GM23338 (cell line): ENCODE measurements around the gene STK32C. TPM values are rescaled to one million over a fixed set of nuclear protein-coding genes. Genes with fewer than 3 reads are reported as not detected.

Experiments
- ATAC-seq: fragments of 200-7000 bp; cut with Tn5 transposase; 3 replicates; pipeline ENCODE4 v1.9.1; 2020
- DNase-seq: peaks from one replicate; pipeline ENCODE4 v3.0.0-alpha.2; 2015; ENCODE audit warnings: low spot score
- H2AFZ ChIP-seq: fragments of 200-600 bp; sonication (generic); 2 replicates; pipeline ENCODE4 v1.8.0; 2016; ENCODE audit warnings: antibody characterized with exemption, mild to moderate bottlenecking, moderate library complexity
- H3F3A ChIP-seq: fragments of 200-600 bp; sonication (generic); replicated peaks from 2 replicates; pipeline ENCODE4 v1.8.0; 2017; ENCODE audit warnings: antibody characterized with exemption, mixed run types, low read depth
- H3K27ac ChIP-seq: fragments of 200-600 bp; sonication (generic); 2 replicates; pipeline ENCODE4 v1.6.1; 2016; ENCODE audit warnings: low read depth
- H3K27me3 ChIP-seq: fragments of 200-600 bp; sonication (generic); 2 replicates; pipeline ENCODE4 v1.8.0; 2016; ENCODE audit warnings: mild to moderate bottlenecking, mixed run types, moderate library complexity; ENCODE audit not compliant: insufficient read depth
- H3K36me3 ChIP-seq: fragments of 200-600 bp; sonication (generic); 2 replicates; pipeline ENCODE4 v1.8.0; 2016; ENCODE audit warnings: mild to moderate bottlenecking; ENCODE audit not compliant: insufficient read depth
- H3K4me1 ChIP-seq: fragments of 200-600 bp; sonication (generic); 2 replicates; pipeline ENCODE4 v1.8.0; 2016; ENCODE audit warnings: mild to moderate bottlenecking, moderate library complexity; ENCODE audit not compliant: insufficient read depth
- H3K4me2 ChIP-seq: fragments of 200-600 bp; sonication (generic); 2 replicates; pipeline ENCODE4 v1.7.1; 2017; ENCODE audit warnings: mixed run types
- H3K4me3 ChIP-seq: fragments of 200-600 bp; sonication (generic); 2 replicates; pipeline ENCODE4 v1.6.1; 2016; ENCODE audit warnings: mixed run types
- H3K79me2 ChIP-seq: fragments of 200-600 bp; sonication (generic); replicated peaks from 2 replicates; pipeline ENCODE4 v1.8.0; 2017; ENCODE audit warnings: mild to moderate bottlenecking; ENCODE audit not compliant: insufficient read depth
- H3K9me2 ChIP-seq: fragments of 200-600 bp; sonication (generic); 2 replicates; pipeline ENCODE4 v1.8.0; 2017; ENCODE audit not compliant: insufficient read depth
- H4K20me1 ChIP-seq: fragments of 200-600 bp; sonication (generic); replicated peaks from 2 replicates; pipeline ENCODE4 v1.8.0; 2017; ENCODE audit warnings: mild to moderate bottlenecking; ENCODE audit not compliant: insufficient read depth
- H3K27ac Mint-ChIP-seq: 2 replicates; pipeline ENCODE4 v1.8.0; 2020; ENCODE audit warnings: inconsistent platforms, mild to moderate bottlenecking, moderate library complexity, mixed read lengths
- H3K27me3 Mint-ChIP-seq: 3 replicates; pipeline ENCODE4 v1.8.0; 2022; ENCODE audit warnings: low read depth, mild to moderate bottlenecking, moderate library complexity, mixed read lengths, inconsistent platforms; ENCODE audit not compliant: insufficient read depth, poor library complexity
- H3K36me3 Mint-ChIP-seq: 3 replicates; pipeline ENCODE4 v1.8.0; 2021; ENCODE audit warnings: low read depth, mild to moderate bottlenecking, inconsistent platforms, moderate library complexity, mixed read lengths
- H3K4me1 Mint-ChIP-seq: 3 replicates; pipeline ENCODE4 v1.8.0; 2020; ENCODE audit warnings: mild to moderate bottlenecking, inconsistent platforms, mixed read lengths
- H3K4me3 Mint-ChIP-seq: 3 replicates; pipeline ENCODE4 v1.8.0; 2021; ENCODE audit warnings: moderate library complexity, mild to moderate bottlenecking, inconsistent platforms, mixed read lengths
- H3K9me3 Mint-ChIP-seq: 3 replicates; pipeline ENCODE4 v1.8.0; 2020; ENCODE audit warnings: moderate library complexity, mild to moderate bottlenecking, inconsistent platforms, mixed read lengths
- CREB1 ChIP-seq: fragments of 250-450 bp; sonication (Bioruptor Pico); IDR thresholded peaks from 2 replicates; pipeline ENCODE4 v1.5.0; 2020; ENCODE audit warnings: low read depth, mild to moderate bottlenecking, moderate library complexity
- EZH2 ChIP-seq: fragments of 200-600 bp; sonication (generic); IDR thresholded peaks from one replicate; pipeline ENCODE4 v1.8.0; 2017; ENCODE audit warnings: antibody characterized with exemption, mild to moderate bottlenecking, low read depth; ENCODE audit not compliant: unreplicated experiment
- EZH2phosphoT487 ChIP-seq: fragments of 200-600 bp; sonication (generic); IDR thresholded peaks from one replicate; pipeline ENCODE4 v1.8.1; 2018; ENCODE audit warnings: antibody characterized with exemption; ENCODE audit not compliant: unreplicated experiment
- JUNB ChIP-seq: IDR thresholded peaks from one replicate; pipeline ENCODE4 v1.6.1; 2016; ENCODE audit warnings: antibody characterized with exemption; ENCODE audit not compliant: unreplicated experiment
- NANOG ChIP-seq: IDR thresholded peaks from 2 replicates; pipeline ENCODE4 v1.6.1; 2016; ENCODE audit warnings: antibody characterized with exemption, borderline replicate concordance
- POLR2AphosphoS5 ChIP-seq: IDR thresholded peaks from 2 replicates; pipeline ENCODE4 v1.6.1; 2016; ENCODE audit warnings: antibody characterized with exemption, low read depth
- STAT1 ChIP-seq: IDR thresholded peaks from one replicate; pipeline ENCODE4 v1.6.1; 2016; ENCODE audit warnings: antibody characterized with exemption; ENCODE audit not compliant: unreplicated experiment
- ZNF114 ChIP-seq: fragments of 250-450 bp; sonication (Bioruptor Pico); IDR thresholded peaks from 2 replicates; pipeline ENCODE4 v1.5.0; 2020; ENCODE audit warnings: mild to moderate bottlenecking, moderate library complexity
- ZNF331 ChIP-seq: fragments of 250-450 bp; sonication (Bioruptor Pico); IDR thresholded peaks from 2 replicates; pipeline ENCODE4 v1.5.0; 2020; ENCODE audit warnings: low read depth, mild to moderate bottlenecking, moderate library complexity
- polyA plus RNA-seq: library from polyadenylated mRNA; unstranded; fragments of >200 nt; fragmentation: Nextera tagmentation; extraction: Ambion mirVana; gene quantifications from 2 replicates; pipeline ENCODE4 v1.2.1, GENCODE V29; 2016
- total RNA-seq: library from RNA; depleted of rRNA; stranded (reverse); fragments of >200 nt; shearing (Covaris generic); gene quantifications from 2 replicates; pipeline ENCODE4 v1.2.3, GENCODE V29; 2014
- TF ChIP-seq, protein P1 (sequence below): IDR thresholded peaks from one replicate; pipeline ENCODE4 v1.6.1; 2018; ENCODE audit warnings: antibody characterized with exemption; ENCODE audit not compliant: unreplicated experiment
- TF ChIP-seq, protein P2 (sequence below), 2 experiments: fragments of 200-600 bp in 1 of 2; sonication (generic) in 1 of 2; conservative IDR thresholded peaks; 2 replicates each; pipeline versions ENCODE4 v1.5.1 to v1.6.1; 2016 to 2017; ENCODE audit warnings: antibody characterized with exemption in 2 of 2, low read depth in 2 of 2, mild to moderate bottlenecking in 2 of 2, moderate library complexity in 1 of 2
- TF ChIP-seq, protein P3 (sequence below): fragments of 250-450 bp; sonication (Bioruptor Pico); IDR thresholded peaks from 2 replicates; pipeline ENCODE4 v1.5.0; 2020; ENCODE audit warnings: mild to moderate bottlenecking, moderate library complexity
- TF ChIP-seq, protein P4 (sequence below): IDR thresholded peaks from 2 replicates; pipeline ENCODE4 v1.6.1; 2016; ENCODE audit warnings: antibody characterized with exemption

Gene STK32C
- total and polyA plus RNA-seq, 2 experiments from 2014 or later = 10.2 to 20.5 TPM

DNA sequence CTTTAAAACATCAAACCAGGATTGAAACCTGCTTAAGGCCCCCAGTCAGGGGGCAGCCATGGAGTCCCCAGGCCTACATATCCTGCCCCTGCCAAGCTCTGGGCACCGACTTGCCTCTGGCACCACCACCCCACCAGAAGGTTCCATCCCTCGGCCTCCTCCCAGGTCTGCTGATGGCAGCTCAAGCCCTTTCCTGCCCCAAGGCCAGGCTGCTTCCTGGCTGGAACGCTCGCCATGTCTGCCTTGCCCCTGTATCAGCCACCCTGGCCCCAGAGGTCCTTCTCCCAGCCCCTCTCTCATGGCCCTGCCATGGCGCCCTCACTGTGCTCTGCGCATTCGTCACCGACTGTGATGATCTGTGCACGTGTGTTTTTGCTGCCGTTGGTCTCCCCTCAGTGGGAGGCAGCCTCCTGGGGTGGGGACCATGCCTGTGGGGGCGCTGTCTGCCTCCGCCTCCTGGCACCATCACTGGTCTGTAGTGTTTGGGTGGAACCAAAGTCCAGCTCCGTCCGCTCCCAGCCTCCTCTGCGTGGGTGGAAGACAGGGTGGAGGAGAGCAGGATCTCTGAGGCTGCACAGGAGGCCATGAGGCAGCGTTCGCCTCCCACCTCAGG, 117.8 kb downstream of the STK32C start:
- peaks cover 32% of the 10 kb centered on the region for H3K27me3 Mint-ChIP-seq
- no peak overlapping the region for H3K27ac ChIP-seq
- H3K79me2 ChIP-seq = no peaks in the 10 kb centered on the region
- no peaks in the 10 kb centered on the region for H3K36me3 ChIP-seq
- H3K4me3 Mint-ChIP-seq = no peak overlapping the region
- DNase-seq (no peak), ATAC-seq (no peak)
- no peak overlapping the region for H3K27ac Mint-ChIP-seq
- TF ChIP-seq JUNB = no peak
- TF ChIP-seq, protein P1, sequence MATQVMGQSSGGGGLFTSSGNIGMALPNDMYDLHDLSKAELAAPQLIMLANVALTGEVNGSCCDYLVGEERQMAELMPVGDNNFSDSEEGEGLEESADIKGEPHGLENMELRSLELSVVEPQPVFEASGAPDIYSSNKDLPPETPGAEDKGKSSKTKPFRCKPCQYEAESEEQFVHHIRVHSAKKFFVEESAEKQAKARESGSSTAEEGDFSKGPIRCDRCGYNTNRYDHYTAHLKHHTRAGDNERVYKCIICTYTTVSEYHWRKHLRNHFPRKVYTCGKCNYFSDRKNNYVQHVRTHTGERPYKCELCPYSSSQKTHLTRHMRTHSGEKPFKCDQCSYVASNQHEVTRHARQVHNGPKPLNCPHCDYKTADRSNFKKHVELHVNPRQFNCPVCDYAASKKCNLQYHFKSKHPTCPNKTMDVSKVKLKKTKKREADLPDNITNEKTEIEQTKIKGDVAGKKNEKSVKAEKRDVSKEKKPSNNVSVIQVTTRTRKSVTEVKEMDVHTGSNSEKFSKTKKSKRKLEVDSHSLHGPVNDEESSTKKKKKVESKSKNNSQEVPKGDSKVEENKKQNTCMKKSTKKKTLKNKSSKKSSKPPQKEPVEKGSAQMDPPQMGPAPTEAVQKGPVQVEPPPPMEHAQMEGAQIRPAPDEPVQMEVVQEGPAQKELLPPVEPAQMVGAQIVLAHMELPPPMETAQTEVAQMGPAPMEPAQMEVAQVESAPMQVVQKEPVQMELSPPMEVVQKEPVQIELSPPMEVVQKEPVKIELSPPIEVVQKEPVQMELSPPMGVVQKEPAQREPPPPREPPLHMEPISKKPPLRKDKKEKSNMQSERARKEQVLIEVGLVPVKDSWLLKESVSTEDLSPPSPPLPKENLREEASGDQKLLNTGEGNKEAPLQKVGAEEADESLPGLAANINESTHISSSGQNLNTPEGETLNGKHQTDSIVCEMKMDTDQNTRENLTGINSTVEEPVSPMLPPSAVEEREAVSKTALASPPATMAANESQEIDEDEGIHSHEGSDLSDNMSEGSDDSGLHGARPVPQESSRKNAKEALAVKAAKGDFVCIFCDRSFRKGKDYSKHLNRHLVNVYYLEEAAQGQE = no peak
- no peak for TF ChIP-seq EZH2phosphoT487
- TF ChIP-seq, protein P2, sequence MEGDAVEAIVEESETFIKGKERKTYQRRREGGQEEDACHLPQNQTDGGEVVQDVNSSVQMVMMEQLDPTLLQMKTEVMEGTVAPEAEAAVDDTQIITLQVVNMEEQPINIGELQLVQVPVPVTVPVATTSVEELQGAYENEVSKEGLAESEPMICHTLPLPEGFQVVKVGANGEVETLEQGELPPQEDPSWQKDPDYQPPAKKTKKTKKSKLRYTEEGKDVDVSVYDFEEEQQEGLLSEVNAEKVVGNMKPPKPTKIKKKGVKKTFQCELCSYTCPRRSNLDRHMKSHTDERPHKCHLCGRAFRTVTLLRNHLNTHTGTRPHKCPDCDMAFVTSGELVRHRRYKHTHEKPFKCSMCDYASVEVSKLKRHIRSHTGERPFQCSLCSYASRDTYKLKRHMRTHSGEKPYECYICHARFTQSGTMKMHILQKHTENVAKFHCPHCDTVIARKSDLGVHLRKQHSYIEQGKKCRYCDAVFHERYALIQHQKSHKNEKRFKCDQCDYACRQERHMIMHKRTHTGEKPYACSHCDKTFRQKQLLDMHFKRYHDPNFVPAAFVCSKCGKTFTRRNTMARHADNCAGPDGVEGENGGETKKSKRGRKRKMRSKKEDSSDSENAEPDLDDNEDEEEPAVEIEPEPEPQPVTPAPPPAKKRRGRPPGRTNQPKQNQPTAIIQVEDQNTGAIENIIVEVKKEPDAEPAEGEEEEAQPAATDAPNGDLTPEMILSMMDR (conservative IDR thresholded peaks at IDR 0.05; ENCODE audit: low read depth in 2 of 2) = no peak
- TF ChIP-seq, protein P3, sequence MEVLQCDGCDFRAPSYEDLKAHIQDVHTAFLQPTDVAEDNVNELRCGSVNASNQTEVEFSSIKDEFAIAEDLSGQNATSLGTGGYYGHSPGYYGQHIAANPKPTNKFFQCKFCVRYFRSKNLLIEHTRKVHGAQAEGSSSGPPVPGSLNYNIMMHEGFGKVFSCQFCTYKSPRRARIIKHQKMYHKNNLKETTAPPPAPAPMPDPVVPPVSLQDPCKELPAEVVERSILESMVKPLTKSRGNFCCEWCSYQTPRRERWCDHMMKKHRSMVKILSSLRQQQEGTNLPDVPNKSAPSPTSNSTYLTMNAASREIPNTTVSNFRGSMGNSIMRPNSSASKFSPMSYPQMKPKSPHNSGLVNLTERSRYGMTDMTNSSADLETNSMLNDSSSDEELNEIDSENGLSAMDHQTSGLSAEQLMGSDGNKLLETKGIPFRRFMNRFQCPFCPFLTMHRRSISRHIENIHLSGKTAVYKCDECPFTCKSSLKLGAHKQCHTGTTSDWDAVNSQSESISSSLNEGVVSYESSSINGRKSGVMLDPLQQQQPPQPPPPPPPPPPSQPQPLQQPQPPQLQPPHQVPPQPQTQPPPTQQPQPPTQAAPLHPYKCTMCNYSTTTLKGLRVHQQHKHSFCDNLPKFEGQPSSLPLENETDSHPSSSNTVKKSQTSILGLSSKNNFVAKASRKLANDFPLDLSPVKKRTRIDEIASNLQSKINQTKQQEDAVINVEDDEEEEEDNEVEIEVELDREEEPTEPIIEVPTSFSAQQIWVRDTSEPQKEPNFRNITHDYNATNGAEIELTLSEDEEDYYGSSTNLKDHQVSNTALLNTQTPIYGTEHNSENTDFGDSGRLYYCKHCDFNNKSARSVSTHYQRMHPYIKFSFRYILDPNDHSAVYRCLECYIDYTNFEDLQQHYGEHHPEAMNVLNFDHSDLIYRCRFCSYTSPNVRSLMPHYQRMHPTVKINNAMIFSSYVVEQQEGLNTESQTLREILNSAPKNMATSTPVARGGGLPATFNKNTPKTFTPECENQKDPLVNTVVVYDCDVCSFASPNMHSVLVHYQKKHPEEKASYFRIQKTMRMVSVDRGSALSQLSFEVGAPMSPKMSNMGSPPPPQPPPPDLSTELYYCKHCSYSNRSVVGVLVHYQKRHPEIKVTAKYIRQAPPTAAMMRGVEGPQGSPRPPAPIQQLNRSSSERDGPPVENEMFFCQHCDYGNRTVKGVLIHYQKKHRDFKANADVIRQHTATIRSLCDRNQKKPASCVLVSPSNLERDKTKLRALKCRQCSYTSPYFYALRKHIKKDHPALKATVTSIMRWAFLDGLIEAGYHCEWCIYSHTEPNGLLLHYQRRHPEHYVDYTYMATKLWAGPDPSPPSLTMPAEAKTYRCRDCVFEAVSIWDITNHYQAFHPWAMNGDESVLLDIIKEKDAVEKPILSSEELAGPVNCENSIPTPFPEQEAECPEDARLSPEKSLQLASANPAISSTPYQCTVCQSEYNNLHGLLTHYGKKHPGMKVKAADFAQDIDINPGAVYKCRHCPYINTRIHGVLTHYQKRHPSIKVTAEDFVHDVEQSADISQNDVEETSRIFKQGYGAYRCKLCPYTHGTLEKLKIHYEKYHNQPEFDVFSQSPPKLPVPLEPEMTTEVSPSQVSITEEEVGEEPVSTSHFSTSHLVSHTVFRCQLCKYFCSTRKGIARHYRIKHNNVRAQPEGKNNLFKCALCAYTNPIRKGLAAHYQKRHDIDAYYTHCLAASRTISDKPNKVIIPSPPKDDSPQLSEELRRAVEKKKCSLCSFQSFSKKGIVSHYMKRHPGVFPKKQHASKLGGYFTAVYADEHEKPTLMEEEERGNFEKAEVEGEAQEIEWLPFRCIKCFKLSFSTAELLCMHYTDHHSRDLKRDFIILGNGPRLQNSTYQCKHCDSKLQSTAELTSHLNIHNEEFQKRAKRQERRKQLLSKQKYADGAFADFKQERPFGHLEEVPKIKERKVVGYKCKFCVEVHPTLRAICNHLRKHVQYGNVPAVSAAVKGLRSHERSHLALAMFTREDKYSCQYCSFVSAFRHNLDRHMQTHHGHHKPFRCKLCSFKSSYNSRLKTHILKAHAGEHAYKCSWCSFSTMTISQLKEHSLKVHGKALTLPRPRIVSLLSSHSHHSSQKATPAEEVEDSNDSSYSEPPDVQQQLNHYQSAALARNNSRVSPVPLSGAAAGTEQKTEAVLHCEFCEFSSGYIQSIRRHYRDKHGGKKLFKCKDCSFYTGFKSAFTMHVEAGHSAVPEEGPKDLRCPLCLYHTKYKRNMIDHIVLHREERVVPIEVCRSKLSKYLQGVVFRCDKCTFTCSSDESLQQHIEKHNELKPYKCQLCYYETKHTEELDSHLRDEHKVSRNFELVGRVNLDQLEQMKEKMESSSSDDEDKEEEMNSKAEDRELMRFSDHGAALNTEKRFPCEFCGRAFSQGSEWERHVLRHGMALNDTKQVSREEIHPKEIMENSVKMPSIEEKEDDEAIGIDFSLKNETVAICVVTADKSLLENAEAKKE (CRISPR knock-in tag) = no peak
- TF ChIP-seq POLR2AphosphoS5 = no peak
- no peak for TF ChIP-seq EZH2
- TF ChIP-seq ZNF331 = no peak
- TF ChIP-seq NANOG = no peak
- no peak for TF ChIP-seq CREB1
- TF ChIP-seq, protein P4, sequence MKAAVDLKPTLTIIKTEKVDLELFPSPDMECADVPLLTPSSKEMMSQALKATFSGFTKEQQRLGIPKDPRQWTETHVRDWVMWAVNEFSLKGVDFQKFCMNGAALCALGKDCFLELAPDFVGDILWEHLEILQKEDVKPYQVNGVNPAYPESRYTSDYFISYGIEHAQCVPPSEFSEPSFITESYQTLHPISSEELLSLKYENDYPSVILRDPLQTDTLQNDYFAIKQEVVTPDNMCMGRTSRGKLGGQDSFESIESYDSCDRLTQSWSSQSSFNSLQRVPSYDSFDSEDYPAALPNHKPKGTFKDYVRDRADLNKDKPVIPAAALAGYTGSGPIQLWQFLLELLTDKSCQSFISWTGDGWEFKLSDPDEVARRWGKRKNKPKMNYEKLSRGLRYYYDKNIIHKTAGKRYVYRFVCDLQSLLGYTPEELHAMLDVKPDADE = no peak
- no peak for TF ChIP-seq STAT1
- no peak for TF ChIP-seq ZNF114
- H3K4me3 ChIP-seq = no peak overlapping the region
- H3F3A ChIP-seq = no peaks in the 10 kb centered on the region
- H3K9me3 Mint-ChIP-seq = no peaks in the 10 kb centered on the region; the same call in 1 of the 3 replicates
- H3K4me2 ChIP-seq = no peak overlapping the region
- no peaks in the 10 kb centered on the region for H4K20me1 ChIP-seq
- H3K27me3 ChIP-seq = peaks cover 34% of the 10 kb centered on the region
- H2AFZ ChIP-seq = no peak overlapping the region
- peaks cover 5% of the 10 kb centered on the region; the same call in 2 of the 3 replicates for H3K4me1 Mint-ChIP-seq
- peaks cover 9% of the 10 kb centered on the region for H3K36me3 Mint-ChIP-seq
- no peaks in the 10 kb centered on the region for H3K9me2 ChIP-seq
- H3K4me1 ChIP-seq = no peaks in the 10 kb centered on the region
